Activated CD4-positive, CD25-positive, alpha-beta regulatory T cell treated with anti-CD3 and anti-CD28 coated beads, Interleukin-2, amount 50 U/mL, for 24 hours (primary cell): Measurements from ENCODE around the gene VDAC1.

Experiments
- ATAC-seq, 2 donors: fragments of 150-1000 bp; cut with Tn5 transposase; one replicate each; pipeline ENCODE4 v1.10.0; 2021; ENCODE audit warnings: mild to moderate bottlenecking in 1 of 2, moderate library complexity in 1 of 2

Gene VDAC1

DNA sequence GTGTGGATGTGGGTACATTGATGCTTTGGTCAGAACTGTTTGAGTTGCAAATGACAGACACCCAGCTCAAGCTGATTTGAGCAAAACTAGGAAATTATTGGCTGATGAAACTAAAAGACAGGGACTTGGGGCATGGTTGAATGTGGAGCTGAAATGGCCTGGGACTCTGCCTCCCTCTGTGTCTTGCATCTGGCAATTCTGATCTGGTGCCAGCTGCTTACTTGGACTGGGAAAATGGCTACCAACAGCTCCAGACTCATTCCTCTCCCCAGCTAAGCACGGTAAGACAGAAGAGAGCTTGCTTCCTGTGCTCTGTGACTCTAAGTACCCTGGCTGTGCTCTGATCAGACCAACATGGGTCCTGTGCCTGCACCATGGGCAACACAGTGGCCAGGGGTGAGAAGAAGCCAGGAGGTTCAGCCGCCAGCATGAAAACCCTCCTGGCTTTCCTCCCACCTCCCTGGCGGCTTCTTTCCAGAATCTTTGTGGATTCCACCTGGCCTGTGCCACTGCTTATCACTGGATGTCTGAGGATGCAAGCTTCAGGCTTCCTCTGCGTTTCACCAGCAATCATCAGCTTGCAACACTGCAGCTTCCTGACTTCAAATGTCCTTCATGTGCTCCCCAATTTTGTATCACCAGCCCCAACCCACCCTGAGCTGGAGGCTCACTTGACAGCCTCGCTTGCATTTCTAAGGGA lies 80.4 kb downstream of the VDAC1 start:
- no peak for ATAC-seq

DNA sequence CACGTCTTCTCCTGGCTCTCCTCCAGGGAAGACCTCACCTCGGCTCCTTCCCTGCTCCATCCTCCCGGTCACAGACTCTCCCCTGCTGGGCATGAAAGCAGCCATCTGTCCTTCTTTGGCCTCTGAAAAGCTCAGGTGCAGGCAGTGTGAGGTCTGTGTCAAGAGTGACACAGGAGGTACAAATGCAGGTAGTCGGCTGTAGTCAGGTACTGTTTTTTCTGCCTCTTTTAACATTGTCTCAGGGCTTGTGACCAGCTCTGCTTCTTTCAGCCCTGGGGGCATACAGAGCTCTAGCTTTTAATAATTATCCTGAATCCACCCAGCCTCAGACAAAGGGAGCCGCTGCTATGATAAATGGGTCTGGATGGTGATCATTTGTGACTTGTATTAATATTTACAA lies 82.8 kb downstream of the VDAC1 start:
- no peak for ATAC-seq
